Rectal smooth muscle tissue (tissue), 1 donor: ENCODE measurements around the gene SETD2.

Experiments used
- H3K27ac ChIP-seq: one replicate; pipeline ENCODE4 v1.7.0; 2013; ENCODE audit warnings: low read depth, low read length, inconsistent platforms
- H3K27me3 ChIP-seq: one replicate; pipeline ENCODE4 v1.7.0; 2013; ENCODE audit warnings: low read length; ENCODE audit not compliant: control insufficient read depth, insufficient read depth
- H3K36me3 ChIP-seq: one replicate; pipeline ENCODE4 v1.7.0; 2013; ENCODE audit warnings: low read length; ENCODE audit not compliant: control insufficient read depth, insufficient read depth
- H3K4me1 ChIP-seq: one replicate; pipeline ENCODE4 v1.7.0; 2013; ENCODE audit warnings: low read length; ENCODE audit not compliant: control insufficient read depth, insufficient read depth
- H3K4me3 ChIP-seq: one replicate; pipeline ENCODE4 v1.7.0; 2013; ENCODE audit warnings: low read length
- H3K9ac ChIP-seq: one replicate; pipeline ENCODE4 v1.7.0; 2013; ENCODE audit warnings: low read length

SETD2 gene

GRCh38 chr3:46974421-46975171 lies 189.3 kb downstream of the SETD2 start:
- H3K4me1 ChIP-seq: peaks cover 12% of the 10 kb centered on the region
- H3K9ac ChIP-seq: no peak overlapping the region
- peaks cover 3% of the 10 kb centered on the region for H3K36me3 ChIP-seq
- H3K4me3 ChIP-seq: no peak overlapping the region
- H3K27ac ChIP-seq: no peak overlapping the region
- H3K27me3 ChIP-seq: no peaks in the 10 kb centered on the region

GRCh38 chr3:46972396-46972795 lies 191.5 kb downstream of the SETD2 start:
- Histone ChIP-seq H3K4me3 (no peak overlapping the region), H3K36me3 (peaks cover 3% of the 10 kb centered on the region), H3K27ac (no peak overlapping the region), H3K27me3 (no peaks in the 10 kb centered on the region), H3K4me1 (peaks cover 12% of the 10 kb centered on the region), H3K9ac (no peak overlapping the region)

- Histone ChIP-seq H3K27ac (no peak overlapping the region), H3K9ac (no peak overlapping the region), H3K4me3 (no peak overlapping the region), H3K36me3 (peaks cover 3% of the 10 kb centered on the region), H3K4me1 (peaks cover 12% of the 10 kb centered on the region), H3K27me3 (no peaks in the 10 kb centered on the region)
These were observed 192.2 kb downstream of the SETD2 start for GRCh38 chr3:46971742-46972141.

GRCh38 chr3:46971151-46971550 lies 192.8 kb downstream of the SETD2 start:
- peak overlapping the region; percentile 2 for H3K4me3 ChIP-seq
- H3K27me3 ChIP-seq: no peaks in the 10 kb centered on the region
- peaks cover 12% of the 10 kb centered on the region for H3K4me1 ChIP-seq
- peaks cover 3% of the 10 kb centered on the region for H3K36me3 ChIP-seq
- H3K27ac ChIP-seq: no peak overlapping the region
- no peak overlapping the region for H3K9ac ChIP-seq

- no peak overlapping the region for H3K4me3 ChIP-seq
- H3K27me3 ChIP-seq: no peaks in the 10 kb centered on the region
- no peak overlapping the region for H3K27ac ChIP-seq
- no peaks in the 10 kb centered on the region for H3K36me3 ChIP-seq
- no peak overlapping the region for H3K9ac ChIP-seq
- peaks cover 12% of the 10 kb centered on the region for H3K4me1 ChIP-seq
These were observed 193.4 kb downstream of the SETD2 start for GRCh38 chr3:46970391-46971091.

GRCh38 chr3:46968783-46969428 lies 195.0 kb downstream of the SETD2 start:
- Histone ChIP-seq H3K4me1 (peaks cover 12% of the 10 kb centered on the region), H3K27me3 (no peaks in the 10 kb centered on the region), H3K9ac (no peak overlapping the region), H3K4me3 (no peak overlapping the region), H3K27ac (no peak overlapping the region), H3K36me3 (no peaks in the 10 kb centered on the region)

GRCh38 chr3:46966811-46967210 lies 197.1 kb downstream of the SETD2 start:
- H3K4me3 ChIP-seq: no peak overlapping the region

More at GRCh38 chr3:46966811-46967210, 197.1 kb downstream of the SETD2 start:
- Histone ChIP-seq H3K27ac (no peak overlapping the region), H3K4me1 (peaks cover 12% of the 10 kb centered on the region), H3K27me3 (no peaks in the 10 kb centered on the region), H3K9ac (no peak overlapping the region), H3K36me3 (peaks cover 2% of the 10 kb centered on the region)
